DOHH2 (cell line): Measurements from ENCODE around the gene POLR3A.

Source experiments
- H3F3A ChIP-seq: fragments of 200-600 bp; sonication (generic), shearing (Covaris generic); 2 replicates; pipeline ENCODE4 v1.6.0; 2016; ENCODE audit warnings: antibody characterized with exemption, mild to moderate bottlenecking; ENCODE audit not compliant: control insufficient read depth, insufficient read depth
- H3K27ac ChIP-seq: fragments of 200-600 bp; sonication (generic); 2 replicates; pipeline ENCODE4 v1.5.1; 2014; ENCODE audit warnings: low read depth, mild to moderate bottlenecking, low read length, moderate library complexity
- H3K27me3 ChIP-seq: fragments of 200-600 bp; sonication (generic); 2 replicates; pipeline ENCODE4 v1.6.1; 2014; ENCODE audit warnings: mild to moderate bottlenecking, low read length, mixed read lengths; ENCODE audit not compliant: control insufficient read depth
- H3K36me3 ChIP-seq: fragments of 200-600 bp; sonication (generic); 2 replicates; pipeline ENCODE4 v1.6.1; 2014; ENCODE audit warnings: mild to moderate bottlenecking, low read length, moderate library complexity, mixed read lengths; ENCODE audit not compliant: control insufficient read depth
- H3K4me1 ChIP-seq: fragments of 200-600 bp; sonication (generic); 2 replicates; pipeline ENCODE4 v1.6.1; 2014; ENCODE audit warnings: mild to moderate bottlenecking, low read length, mixed read lengths; ENCODE audit not compliant: control insufficient read depth
- H3K4me2 ChIP-seq: fragments of 200-600 bp; sonication (generic); 2 replicates; pipeline ENCODE4 v1.6.0; 2014; ENCODE audit warnings: mild to moderate bottlenecking, low read length, moderate library complexity
- H3K4me3 ChIP-seq: fragments of 200-600 bp; sonication (generic); 2 replicates; pipeline ENCODE4 v1.5.1; 2014; ENCODE audit warnings: mild to moderate bottlenecking, low read length, mixed read lengths
- H3K79me2 ChIP-seq: fragments of 200-600 bp; sonication (generic); 2 replicates; pipeline ENCODE4 v1.6.1; 2014; ENCODE audit warnings: mild to moderate bottlenecking, low read length, mixed read lengths; ENCODE audit not compliant: control insufficient read depth
- H3K9me2 ChIP-seq: fragments of 200-600 bp; sonication (generic); replicated peaks from 2 replicates; pipeline ENCODE4 v1.6.1; 2014; ENCODE audit warnings: mild to moderate bottlenecking, low read length, mixed read lengths; ENCODE audit not compliant: control insufficient read depth
- H3K9me3 ChIP-seq: fragments of 200-600 bp; sonication (generic); 2 replicates; pipeline ENCODE4 v1.6.1; 2014; ENCODE audit warnings: antibody characterized with exemption, low read length, mixed read lengths; ENCODE audit not compliant: control insufficient read depth, insufficient read depth
- H4K20me1 ChIP-seq: fragments of 200-600 bp; sonication (generic); 2 replicates; pipeline ENCODE4 v1.6.0; 2014; ENCODE audit warnings: low read depth, mild to moderate bottlenecking, antibody characterized with exemption, low read length, moderate library complexity; ENCODE audit not compliant: control insufficient read depth, insufficient read depth
- EZH2phosphoT487 ChIP-seq: fragments of 200-600 bp; sonication (generic); IDR thresholded peaks from 2 replicates; pipeline ENCODE4 v1.6.1; 2017; ENCODE audit warnings: borderline replicate concordance, mild to moderate bottlenecking, antibody characterized with exemption, low read length, moderate library complexity, mixed read lengths
- TF ChIP-seq, protein P1 (sequence below): fragments of 200-600 bp; sonication (generic); IDR thresholded peaks from one replicate; pipeline ENCODE4 v1.5.1; 2014; ENCODE audit warnings: antibody characterized with exemption, mild to moderate bottlenecking, low read depth, low read length; ENCODE audit not compliant: poor library complexity, severe bottlenecking

The POLR3A gene

GRCh38 chr10:77970869-77971803, 58.2 kb downstream of the POLR3A start:
- Histone ChIP-seq H3K4me1 (peaks cover 9% of the 10 kb centered on the region), H3K27ac (no peak overlapping the region), H3F3A (peaks cover 2% of the 10 kb centered on the region; the same call in 1 of the 2 replicates), H3K36me3 (0 out of 2 replicates have a peak, but pooled peaks cover 3% of the 10 kb centered on the region), H3K79me2 (no peaks in the 10 kb centered on the region), H3K27me3 (no peaks in the 10 kb centered on the region), H3K9me3 (no peaks in the 10 kb centered on the region), H3K9me2 (no peaks in the 10 kb centered on the region), H3K4me2 (peak overlapping the region; percentile 12), H4K20me1 (no peaks in the 10 kb centered on the region), H3K4me3 (no peak overlapping the region)
- TF ChIP-seq EZH2phosphoT487: no peak

DNA sequence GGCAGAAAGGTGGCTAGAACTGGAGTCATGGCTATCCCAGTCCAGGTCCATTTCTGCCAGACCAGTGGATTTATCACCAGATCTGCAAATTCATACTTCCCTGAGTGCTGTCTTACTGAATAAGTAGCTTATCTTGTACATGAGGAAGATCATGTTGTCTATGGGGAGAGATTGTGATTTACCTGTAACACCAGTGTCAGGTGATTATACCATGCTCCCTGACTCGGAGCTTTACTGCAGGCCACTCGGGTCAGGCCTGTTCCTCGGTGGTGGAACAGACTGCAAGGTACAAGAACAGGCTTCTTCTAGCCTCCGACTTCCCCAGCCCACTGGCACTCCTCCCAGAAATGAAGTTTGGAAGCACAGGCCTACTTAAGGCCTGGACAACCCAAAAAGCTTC, 60.2 kb downstream of the POLR3A start:
- Histone ChIP-seq H3K36me3 (0 out of 2 replicates have a peak, but pooled peaks cover 3% of the 10 kb centered on the region), H3K4me3 (no peak overlapping the region), H4K20me1 (no peaks in the 10 kb centered on the region), H3K79me2 (no peaks in the 10 kb centered on the region), H3K4me2 (no peak overlapping the region), H3K4me1 (peaks cover 9% of the 10 kb centered on the region), H3K27ac (no peak overlapping the region), H3K27me3 (no peaks in the 10 kb centered on the region), H3K9me2 (no peaks in the 10 kb centered on the region), H3K9me3 (0 out of 2 replicates have a peak, but pooled peaks cover under 1% of the 10 kb centered on the region), H3F3A (peaks cover 2% of the 10 kb centered on the region; the same call in 1 of the 2 replicates)
- TF ChIP-seq EZH2phosphoT487: no peak
- TF ChIP-seq, protein P1, sequence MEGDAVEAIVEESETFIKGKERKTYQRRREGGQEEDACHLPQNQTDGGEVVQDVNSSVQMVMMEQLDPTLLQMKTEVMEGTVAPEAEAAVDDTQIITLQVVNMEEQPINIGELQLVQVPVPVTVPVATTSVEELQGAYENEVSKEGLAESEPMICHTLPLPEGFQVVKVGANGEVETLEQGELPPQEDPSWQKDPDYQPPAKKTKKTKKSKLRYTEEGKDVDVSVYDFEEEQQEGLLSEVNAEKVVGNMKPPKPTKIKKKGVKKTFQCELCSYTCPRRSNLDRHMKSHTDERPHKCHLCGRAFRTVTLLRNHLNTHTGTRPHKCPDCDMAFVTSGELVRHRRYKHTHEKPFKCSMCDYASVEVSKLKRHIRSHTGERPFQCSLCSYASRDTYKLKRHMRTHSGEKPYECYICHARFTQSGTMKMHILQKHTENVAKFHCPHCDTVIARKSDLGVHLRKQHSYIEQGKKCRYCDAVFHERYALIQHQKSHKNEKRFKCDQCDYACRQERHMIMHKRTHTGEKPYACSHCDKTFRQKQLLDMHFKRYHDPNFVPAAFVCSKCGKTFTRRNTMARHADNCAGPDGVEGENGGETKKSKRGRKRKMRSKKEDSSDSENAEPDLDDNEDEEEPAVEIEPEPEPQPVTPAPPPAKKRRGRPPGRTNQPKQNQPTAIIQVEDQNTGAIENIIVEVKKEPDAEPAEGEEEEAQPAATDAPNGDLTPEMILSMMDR: no peak

DNA sequence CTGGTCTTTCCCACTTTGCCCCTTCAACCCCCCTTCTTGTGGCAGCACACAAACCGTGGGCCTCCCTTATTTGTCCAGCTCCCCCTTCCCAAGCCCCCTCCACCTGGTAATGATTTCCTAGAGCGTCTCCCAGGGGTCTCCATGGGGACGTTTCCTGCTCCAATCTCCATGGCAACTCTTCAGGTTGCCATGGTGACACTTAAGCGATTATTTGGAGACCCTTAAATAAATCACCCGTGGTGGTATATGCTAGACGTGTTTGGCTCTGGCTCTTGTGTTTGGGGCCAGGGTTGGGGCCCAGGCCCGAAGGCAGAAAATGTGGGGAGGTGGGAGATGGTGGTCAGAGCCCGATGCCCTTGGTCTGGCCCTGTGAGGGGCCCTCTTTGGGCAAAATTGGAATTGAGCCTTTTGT, 61.7 kb downstream of the POLR3A start:
- no peaks in the 10 kb centered on the region for H3K27me3 ChIP-seq
- TF ChIP-seq EZH2phosphoT487: no peak
- TF ChIP-seq, protein P1: no peak
- H3K27ac ChIP-seq: no peak overlapping the region
- H3K9me2 ChIP-seq: no peaks in the 10 kb centered on the region
- no peaks in the 10 kb centered on the region for H3F3A ChIP-seq
- H3K36me3 ChIP-seq: 0 out of 2 replicates have a peak, but pooled peaks cover 3% of the 10 kb centered on the region
- H3K4me1 ChIP-seq: peaks cover 9% of the 10 kb centered on the region
- no peak overlapping the region for H3K4me2 ChIP-seq
- H4K20me1 ChIP-seq: no peaks in the 10 kb centered on the region
- no peaks in the 10 kb centered on the region for H3K79me2 ChIP-seq
- H3K4me3 ChIP-seq: no peak overlapping the region
- 0 out of 2 replicates have a peak, but pooled peaks cover 3% of the 10 kb centered on the region for H3K9me3 ChIP-seq

GRCh38 chr10:77965294-77965693, 64.0 kb downstream of the POLR3A start:
- Histone ChIP-seq H3K36me3 (no peaks in the 10 kb centered on the region), H4K20me1 (no peaks in the 10 kb centered on the region), H3K4me1 (no peaks in the 10 kb centered on the region), H3K4me2 (no peak overlapping the region), H3F3A (no peaks in the 10 kb centered on the region), H3K27ac (no peak overlapping the region), H3K9me2 (no peaks in the 10 kb centered on the region), H3K79me2 (no peaks in the 10 kb centered on the region), H3K9me3 (0 out of 2 replicates have a peak, but pooled peaks cover 3% of the 10 kb centered on the region), H3K27me3 (no peaks in the 10 kb centered on the region), H3K4me3 (no peak overlapping the region)
- TF ChIP-seq, protein P1: no peak
- no peak for TF ChIP-seq EZH2phosphoT487
